T-helper 1 cell treated with Interleukin-12 subunit alpha and Interleukin-12 subunit beta and Interleukin-4 antibody, amounts not matched to agents 30 μg/mL and 1 μg/mL, for 36 hours (primary cell): Measurements from ENCODE around the gene TRAF3IP1.

Experiments
- H3K27ac Mint-ChIP-seq: one replicate; pipeline ENCODE4 v1.8.0; 2021; ENCODE audit warnings: mild to moderate bottlenecking, mixed read lengths
- H3K27me3 Mint-ChIP-seq: one replicate; pipeline ENCODE4 v1.8.0; 2021; ENCODE audit warnings: low read depth, mixed read lengths
- H3K36me3 Mint-ChIP-seq: one replicate; pipeline ENCODE4 v1.8.0; 2021; ENCODE audit warnings: low read depth, mixed read lengths
- H3K4me1 Mint-ChIP-seq: one replicate; pipeline ENCODE4 v1.8.0; 2021; ENCODE audit warnings: low read depth, mixed read lengths
- H3K4me3 Mint-ChIP-seq: one replicate; pipeline ENCODE4 v1.8.0; 2021; ENCODE audit warnings: mild to moderate bottlenecking, moderate library complexity, mixed read lengths
- H3K9me3 Mint-ChIP-seq: one replicate; pipeline ENCODE4 v1.8.0; 2021; ENCODE audit warnings: mixed read lengths

TRAF3IP1 gene

DNA sequence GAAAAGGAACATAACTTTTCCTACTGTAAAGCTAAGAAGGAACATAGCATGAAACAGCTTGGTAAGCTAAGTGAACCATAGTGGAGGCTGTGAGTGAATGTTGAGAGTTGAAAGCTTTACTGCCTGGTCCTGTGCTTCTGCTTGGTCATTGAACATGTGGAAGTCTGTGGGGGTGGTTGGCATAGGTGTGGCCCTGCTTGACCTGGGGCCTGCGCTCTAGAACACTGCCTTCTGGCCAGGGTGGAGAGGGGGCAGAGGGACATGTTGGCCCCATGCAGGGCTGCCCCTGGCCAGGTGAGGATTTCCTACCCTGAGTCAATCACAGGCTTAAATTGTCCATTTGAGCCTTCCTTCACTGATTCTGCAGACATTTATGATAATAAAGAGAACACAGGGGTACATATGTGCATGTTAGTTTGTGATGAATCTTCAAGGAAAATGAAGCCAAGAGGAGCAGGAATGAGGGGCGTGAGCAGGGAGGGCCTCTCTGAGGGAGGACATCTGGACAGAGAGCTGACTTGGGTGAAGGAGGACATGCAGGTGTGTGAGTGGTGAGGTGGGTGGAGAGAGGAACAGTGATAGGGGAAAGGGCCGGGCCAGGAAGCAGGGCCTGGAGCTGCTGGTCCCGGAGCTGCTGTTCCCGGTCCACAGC, 16.6 kb downstream of the TRAF3IP1 start:
- Mint-ChIP-seq H3K9me3 (no peaks in the 10 kb centered on the region), H3K27me3 (no peaks in the 10 kb centered on the region), H3K27ac (no peak overlapping the region), H3K4me3 (no peak overlapping the region), H3K36me3 (peaks cover 2% of the 10 kb centered on the region), H3K4me1 (no peaks in the 10 kb centered on the region)

DNA sequence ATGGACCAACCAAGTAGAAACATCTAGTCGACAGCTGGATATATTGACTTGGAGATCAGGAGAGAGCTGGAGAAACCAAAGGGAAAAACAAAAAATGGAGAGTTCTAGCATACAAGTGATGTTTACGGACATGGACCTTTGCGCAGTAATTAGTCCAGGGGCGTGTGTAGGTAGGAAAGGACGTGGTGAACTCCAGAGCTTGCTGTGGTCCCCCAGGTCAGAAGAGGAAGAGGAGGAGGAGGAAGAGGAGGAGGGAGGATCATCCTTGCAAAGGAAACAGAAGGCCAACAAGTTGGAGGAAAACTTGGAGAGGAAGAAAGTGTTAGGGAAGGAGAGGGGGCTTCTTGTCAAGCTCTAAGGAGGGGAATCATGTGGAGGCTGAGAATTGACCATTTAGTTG, 17.5 kb downstream of the TRAF3IP1 start:
- Mint-ChIP-seq H3K27ac (no peak overlapping the region), H3K4me1 (no peaks in the 10 kb centered on the region), H3K9me3 (no peaks in the 10 kb centered on the region), H3K27me3 (no peaks in the 10 kb centered on the region), H3K4me3 (no peak overlapping the region), H3K36me3 (peaks cover 2% of the 10 kb centered on the region)

GRCh38 chr2:238338710-238339394, 18.5 kb downstream of the TRAF3IP1 start:
- H3K27ac Mint-ChIP-seq = no peak overlapping the region
- H3K9me3 Mint-ChIP-seq = no peaks in the 10 kb centered on the region
- no peaks in the 10 kb centered on the region for H3K27me3 Mint-ChIP-seq
- no peaks in the 10 kb centered on the region for H3K4me1 Mint-ChIP-seq
- H3K4me3 Mint-ChIP-seq = no peak overlapping the region
- peaks cover 2% of the 10 kb centered on the region for H3K36me3 Mint-ChIP-seq

- Mint-ChIP-seq H3K9me3 (no peaks in the 10 kb centered on the region), H3K4me1 (no peaks in the 10 kb centered on the region), H3K4me3 (no peak overlapping the region), H3K27me3 (no peaks in the 10 kb centered on the region), H3K36me3 (peaks cover 2% of the 10 kb centered on the region), H3K27ac (no peak overlapping the region)
These were observed 19.1 kb downstream of the TRAF3IP1 start for GRCh38 chr2:238339395-238339780.

DNA sequence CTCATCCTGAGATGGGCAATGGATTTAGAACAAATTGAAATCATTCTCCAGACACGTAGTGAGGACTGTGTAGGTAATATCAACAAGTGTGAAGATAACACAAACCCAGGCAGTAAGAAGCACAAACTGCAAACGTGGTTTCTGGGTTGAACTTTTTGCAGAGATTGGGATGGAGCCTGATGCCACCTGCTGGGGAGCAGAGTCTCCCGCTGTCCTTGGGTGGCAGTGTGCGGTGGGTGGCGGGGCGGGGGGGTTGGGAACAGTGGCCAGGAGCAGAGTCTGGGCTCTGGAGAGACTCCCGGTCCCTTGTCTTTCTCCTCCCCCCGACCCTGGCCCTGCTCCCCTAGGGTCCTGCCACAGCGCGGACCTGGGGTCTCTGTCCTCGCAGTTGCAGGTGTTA, 19.5 kb downstream of the TRAF3IP1 start:
- H3K27me3 Mint-ChIP-seq = no peaks in the 10 kb centered on the region
- no peak overlapping the region for H3K4me3 Mint-ChIP-seq
- H3K27ac Mint-ChIP-seq = no peak overlapping the region
- H3K36me3 Mint-ChIP-seq = no peaks in the 10 kb centered on the region
- H3K4me1 Mint-ChIP-seq = no peaks in the 10 kb centered on the region
- H3K9me3 Mint-ChIP-seq = no peaks in the 10 kb centered on the region

- H3K4me3 Mint-ChIP-seq = no peak overlapping the region
- no peaks in the 10 kb centered on the region for H3K27me3 Mint-ChIP-seq
- H3K4me1 Mint-ChIP-seq = no peaks in the 10 kb centered on the region
- no peak overlapping the region for H3K27ac Mint-ChIP-seq
- H3K36me3 Mint-ChIP-seq = no peaks in the 10 kb centered on the region
- no peaks in the 10 kb centered on the region for H3K9me3 Mint-ChIP-seq
These were observed 21.2 kb downstream of the TRAF3IP1 start for GRCh38 chr2:238341536-238341935.

GRCh38 chr2:238344035-238344434, 23.7 kb downstream of the TRAF3IP1 start:
- H3K4me1 Mint-ChIP-seq = no peaks in the 10 kb centered on the region
- H3K9me3 Mint-ChIP-seq = no peaks in the 10 kb centered on the region
- no peaks in the 10 kb centered on the region for H3K36me3 Mint-ChIP-seq
- H3K4me3 Mint-ChIP-seq = no peak overlapping the region
- H3K27ac Mint-ChIP-seq = no peak overlapping the region
- no peaks in the 10 kb centered on the region for H3K27me3 Mint-ChIP-seq

DNA sequence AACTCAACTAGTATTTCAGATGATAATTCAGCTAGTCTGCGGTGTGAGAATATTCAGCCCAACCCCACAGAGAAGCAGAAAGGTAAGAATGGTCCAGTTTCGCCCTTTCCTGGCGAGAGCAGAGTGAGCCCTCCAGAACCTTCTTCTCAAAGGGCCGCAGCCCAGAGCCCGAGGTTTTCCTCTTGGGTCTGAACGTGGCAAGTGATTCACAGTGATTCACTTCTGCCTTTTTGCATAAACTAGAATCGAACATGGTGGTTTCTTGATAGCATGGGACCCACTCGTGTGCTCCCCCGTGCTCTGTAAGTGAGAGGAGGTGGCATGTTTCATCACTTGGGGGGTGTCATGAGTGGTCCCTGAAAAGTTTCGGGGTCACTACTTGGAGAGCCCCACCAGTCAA, 24.2 kb downstream of the TRAF3IP1 start:
- H3K4me1 Mint-ChIP-seq = no peaks in the 10 kb centered on the region

DNA sequence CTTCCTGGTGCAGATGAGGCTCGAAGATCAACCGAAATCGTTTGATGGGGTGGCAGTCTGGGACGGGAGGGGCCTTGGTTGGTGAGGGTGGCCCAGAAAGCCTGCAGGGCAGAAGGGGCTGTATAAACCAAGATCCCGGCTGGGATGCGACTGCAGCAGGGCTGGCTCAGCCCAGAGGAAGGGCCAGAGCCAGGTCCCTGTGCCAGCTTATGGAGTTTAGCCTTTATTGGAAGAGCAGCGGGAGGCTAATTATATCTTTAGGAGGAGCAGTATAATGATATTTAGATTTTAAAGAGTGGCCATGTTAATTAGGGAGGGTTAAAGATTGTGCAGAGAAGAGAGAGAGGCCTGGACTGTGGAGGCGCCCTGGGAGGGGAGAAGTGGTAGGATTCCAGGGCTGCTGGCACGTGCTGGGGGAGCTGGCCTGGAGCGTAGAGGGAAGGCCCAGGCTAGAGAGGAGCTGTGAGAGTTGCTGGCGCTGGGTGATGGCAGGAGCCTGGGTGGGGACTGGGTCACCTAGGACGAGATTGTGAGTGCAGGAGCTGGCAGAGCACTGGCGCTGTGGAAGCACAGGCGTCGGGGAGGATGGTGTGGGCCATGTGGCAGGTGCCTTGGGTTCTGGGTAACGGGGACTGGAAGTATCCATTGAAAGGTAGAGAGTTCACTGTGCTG, 25.1 kb downstream of the TRAF3IP1 start:
- Mint-ChIP-seq H3K4me1 (no peaks in the 10 kb centered on the region), H3K27ac (no peak overlapping the region), H3K4me3 (no peak overlapping the region), H3K27me3 (no peaks in the 10 kb centered on the region), H3K9me3 (no peaks in the 10 kb centered on the region), H3K36me3 (no peaks in the 10 kb centered on the region)

More for the DNA sequence above, 24.2 kb downstream of the TRAF3IP1 start:
- Mint-ChIP-seq H3K4me3 (no peak overlapping the region), H3K27me3 (no peaks in the 10 kb centered on the region), H3K36me3 (no peaks in the 10 kb centered on the region), H3K27ac (no peak overlapping the region), H3K9me3 (no peaks in the 10 kb centered on the region)

DNA sequence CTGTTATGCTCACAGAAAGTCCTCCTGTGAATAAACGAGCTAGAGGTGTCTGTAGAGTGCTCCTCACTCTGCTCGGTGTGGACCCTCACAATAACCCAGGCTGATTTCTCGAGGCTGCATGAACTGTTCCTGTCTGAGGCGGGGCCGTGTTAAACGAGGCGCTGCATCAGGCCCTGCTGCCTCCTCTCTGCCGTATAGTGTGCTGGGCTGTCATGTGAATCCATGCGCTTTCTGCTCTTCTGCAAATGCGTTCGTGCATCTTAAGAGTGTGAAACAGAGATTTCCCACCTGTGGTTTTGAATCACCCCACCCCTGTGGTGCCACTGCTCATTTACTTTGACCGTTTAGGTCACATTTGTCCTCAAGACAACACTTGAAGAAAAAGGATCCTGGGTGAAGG, 26.2 kb downstream of the TRAF3IP1 start:
- Mint-ChIP-seq H3K27me3 (no peaks in the 10 kb centered on the region), H3K36me3 (no peaks in the 10 kb centered on the region), H3K4me3 (no peak overlapping the region), H3K9me3 (no peaks in the 10 kb centered on the region), H3K4me1 (no peaks in the 10 kb centered on the region), H3K27ac (no peak overlapping the region)

DNA sequence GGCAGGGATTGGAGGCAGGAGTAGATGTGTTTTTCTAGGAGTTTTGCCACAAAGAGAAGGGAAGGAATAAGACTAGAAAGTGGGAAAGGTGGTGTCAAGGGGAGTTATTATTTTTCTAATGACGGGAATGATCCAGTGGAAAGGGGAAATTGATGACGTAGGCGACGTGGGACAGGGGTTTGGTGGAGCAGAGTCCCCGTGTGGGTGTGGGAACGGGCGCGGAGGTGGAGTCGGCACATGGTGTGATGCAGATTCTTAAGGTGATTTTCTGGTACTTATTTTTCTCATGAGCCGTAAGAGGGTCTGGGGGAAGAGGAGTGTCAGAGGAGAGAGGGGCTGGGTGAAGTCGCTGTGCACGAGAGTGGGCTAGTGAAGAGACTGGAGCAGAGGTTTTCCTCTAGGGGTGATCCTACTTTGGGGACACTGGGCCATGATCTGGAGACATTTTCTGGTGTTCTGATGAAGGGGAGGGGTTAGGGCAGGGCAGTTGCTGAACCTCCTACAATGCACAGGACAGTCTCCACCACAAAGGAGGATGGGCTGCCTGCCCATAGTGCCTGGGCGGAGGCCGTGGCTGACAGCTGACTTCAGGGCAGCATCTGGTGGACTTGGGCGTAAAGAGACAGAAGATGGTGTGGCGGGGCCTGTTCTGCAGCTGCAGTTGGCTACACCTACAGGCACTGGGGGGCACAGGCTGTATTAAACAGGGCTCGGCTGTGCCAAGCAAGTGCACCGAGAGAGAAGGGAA, 30.0 kb downstream of the TRAF3IP1 start:
- Mint-ChIP-seq H3K27me3 (no peaks in the 10 kb centered on the region), H3K9me3 (no peaks in the 10 kb centered on the region), H3K27ac (no peak overlapping the region), H3K4me1 (no peaks in the 10 kb centered on the region), H3K4me3 (no peak overlapping the region), H3K36me3 (no peaks in the 10 kb centered on the region)

- no peaks in the 10 kb centered on the region for H3K4me1 Mint-ChIP-seq
- H3K27ac Mint-ChIP-seq = no peak overlapping the region
- no peak overlapping the region for H3K4me3 Mint-ChIP-seq
- no peaks in the 10 kb centered on the region for H3K36me3 Mint-ChIP-seq
- no peaks in the 10 kb centered on the region for H3K9me3 Mint-ChIP-seq
- no peaks in the 10 kb centered on the region for H3K27me3 Mint-ChIP-seq
These were observed 31.0 kb downstream of the TRAF3IP1 start for GRCh38 chr2:238351315-238351714.

DNA sequence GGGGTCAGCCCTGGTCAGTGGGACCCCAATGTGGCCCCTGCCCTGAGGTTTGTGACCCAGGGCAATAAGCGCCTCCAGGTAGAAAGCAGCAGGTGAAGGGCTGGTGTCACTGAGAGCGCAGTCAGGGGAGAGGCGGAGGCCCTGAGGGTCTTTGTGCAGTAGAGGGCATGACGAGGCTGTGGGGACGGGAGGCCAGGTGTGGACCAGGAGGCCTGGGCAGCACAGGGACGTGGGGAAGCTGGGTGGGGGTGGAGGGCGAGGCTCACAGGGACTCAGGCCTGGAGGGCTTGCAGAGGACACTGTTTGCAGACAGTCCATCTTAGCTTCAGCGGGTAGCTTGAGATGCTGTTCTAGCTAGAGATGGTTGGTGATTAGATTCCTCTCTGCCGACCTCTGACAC, 32.0 kb downstream of the TRAF3IP1 start:
- no peaks in the 10 kb centered on the region for H3K27me3 Mint-ChIP-seq
- H3K9me3 Mint-ChIP-seq = no peaks in the 10 kb centered on the region
- H3K4me3 Mint-ChIP-seq = no peak overlapping the region
- no peak overlapping the region for H3K27ac Mint-ChIP-seq
- no peaks in the 10 kb centered on the region for H3K4me1 Mint-ChIP-seq
- peaks cover 1% of the 10 kb centered on the region for H3K36me3 Mint-ChIP-seq

DNA sequence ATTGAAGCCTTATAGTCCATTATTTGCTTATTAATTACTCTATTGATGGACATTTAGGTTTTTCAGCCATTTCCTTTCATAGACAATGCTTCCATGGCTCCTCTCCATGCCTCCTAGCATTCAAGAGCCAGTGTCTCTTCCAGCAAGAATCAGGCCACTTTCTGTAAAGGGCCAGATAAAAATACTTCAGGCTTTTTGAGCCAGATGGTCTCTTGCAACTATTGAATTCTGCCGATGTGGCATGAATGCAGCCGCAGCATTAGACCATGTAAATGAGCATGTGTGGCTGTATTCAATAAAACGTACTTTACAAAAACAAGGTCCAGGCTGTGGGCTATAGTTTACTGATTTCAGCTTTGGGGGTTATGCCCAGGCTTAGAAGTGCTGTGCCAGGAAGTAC, 38.5 kb downstream of the TRAF3IP1 start:
- Mint-ChIP-seq H3K36me3 (peaks cover 2% of the 10 kb centered on the region), H3K27me3 (no peaks in the 10 kb centered on the region), H3K4me3 (no peak overlapping the region), H3K27ac (no peak overlapping the region), H3K4me1 (peaks cover 15% of the 10 kb centered on the region), H3K9me3 (no peaks in the 10 kb centered on the region)

- no peaks in the 10 kb centered on the region for H3K9me3 Mint-ChIP-seq
- H3K27me3 Mint-ChIP-seq = no peaks in the 10 kb centered on the region
- H3K27ac Mint-ChIP-seq = no peak overlapping the region
- peaks cover 2% of the 10 kb centered on the region for H3K36me3 Mint-ChIP-seq
- no peak overlapping the region for H3K4me3 Mint-ChIP-seq
- H3K4me1 Mint-ChIP-seq = peaks cover 15% of the 10 kb centered on the region
These were observed 39.1 kb downstream of the TRAF3IP1 start for GRCh38 chr2:238359403-238359802.
